PC-3 (cell line): Measurements from ENCODE around the gene ZCCHC8. TPM values are rescaled to one million over a fixed set of nuclear protein-coding genes. Genes with fewer than 3 reads are reported as not detected.

Experiments
- ATAC-seq: fragments of 200-7000 bp; cut with Tn5 transposase; 2 replicates; pipeline ENCODE4 v1.9.1; 2020; ENCODE audit warnings: mild to moderate bottlenecking, moderate library complexity
- BruUV-seq: library from RNA; stranded (reverse); fragments of 400-500 nt; replicated peaks from 2 replicates; lab custom pipeline; 2021; lab: Mats Ljungman, UMichigan
- CTCF ChIA-PET: fragments of 300-600 bp; sonication (Branson Sonifier 250); formaldehyde crosslinking; loops from one replicate; lab custom pipeline; 2022; ENCODE audit warnings: antibody characterized with exemption; lab: Charles Lee
- POLR2A ChIA-PET: fragments of 300-600 bp; sonication (Branson Sonifier 250); formaldehyde crosslinking; loops from one replicate; lab custom pipeline; 2022; ENCODE audit warnings: antibody characterized with exemption; ENCODE audit not compliant: unreplicated experiment; lab: Charles Lee
- DNase-seq: peaks from one replicate; pipeline ENCODE4 v3.0.0-alpha.2; 2015
- H2AFZ ChIP-seq: fragments of 300-600 bp; sonication (generic); 2 replicates; pipeline ENCODE4 v1.6.0; 2016; ENCODE audit warnings: antibody characterized with exemption, low read length
- H3F3A ChIP-seq: fragments of 300-600 bp; sonication (generic); one replicate; pipeline ENCODE4 v1.6.0; 2017; ENCODE audit warnings: antibody characterized with exemption, low read length, control low read depth, mild to moderate bottlenecking; ENCODE audit not compliant: unreplicated experiment
- H3K27ac ChIP-seq: fragments of 300-600 bp; sonication (generic); 2 replicates; pipeline ENCODE4 v1.5.1; 2016; ENCODE audit warnings: mild to moderate bottlenecking, low read length
- H3K27me3 ChIP-seq: fragments of 300-600 bp; sonication (generic); 2 replicates; pipeline ENCODE4 v1.6.1; 2016; ENCODE audit warnings: low read length, mixed read lengths
- H3K36me3 ChIP-seq: fragments of 300-600 bp; sonication (generic); 2 replicates; pipeline ENCODE4 v1.6.1; 2016; ENCODE audit warnings: low read depth, mixed run types, low read length, mixed read lengths
- H3K4me1 ChIP-seq: fragments of 300-600 bp; sonication (generic); 2 replicates; pipeline ENCODE4 v1.5.1; 2016; ENCODE audit warnings: low read length; ENCODE audit not compliant: insufficient read depth
- H3K4me2 ChIP-seq: fragments of 300-600 bp; sonication (generic); 2 replicates; pipeline ENCODE4 v1.6.0; 2016; ENCODE audit warnings: low read length
- H3K4me3 ChIP-seq: fragments of 300-600 bp; sonication (generic); 2 replicates; pipeline ENCODE4 v1.5.1; 2016; ENCODE audit warnings: mild to moderate bottlenecking, low read length, mixed read lengths
- H3K79me2 ChIP-seq: fragments of 300-600 bp; sonication (generic); 2 replicates; pipeline ENCODE4 v1.6.1; 2017; ENCODE audit warnings: low read length, mixed read lengths
- H3K9ac ChIP-seq: fragments of 300-600 bp; sonication (generic); 2 replicates; pipeline ENCODE4 v1.6.0; 2016; ENCODE audit warnings: mild to moderate bottlenecking, low read length
- H3K9me2 ChIP-seq: fragments of 300-600 bp; sonication (generic); replicated peaks from 2 replicates; pipeline ENCODE4 v1.6.1; 2016; ENCODE audit warnings: mixed run types, low read length, mixed read lengths
- H3K9me3 ChIP-seq: fragments of 300-600 bp; sonication (generic); 2 replicates; pipeline ENCODE4 v1.6.1; 2016; ENCODE audit warnings: low read length, mixed read lengths
- H4K20me1 ChIP-seq: fragments of 300-600 bp; sonication (generic); 2 replicates; pipeline ENCODE4 v1.6.1; 2016; ENCODE audit warnings: low read length, mixed read lengths
- CTCF ChIP-seq: fragments of 300-600 bp; sonication (generic); conservative IDR thresholded peaks from 2 replicates; pipeline ENCODE4 v1.5.1; 2017; ENCODE audit warnings: antibody characterized with exemption, low read depth, mild to moderate bottlenecking, low read length
- EZH2 ChIP-seq: fragments of 300-600 bp; sonication (generic); IDR thresholded peaks from one replicate; pipeline ENCODE4 v1.6.1; 2017; ENCODE audit warnings: antibody characterized with exemption, mild to moderate bottlenecking, low read length; ENCODE audit not compliant: unreplicated experiment
- EZH2phosphoT487 ChIP-seq: fragments of 300-600 bp; sonication (generic); IDR thresholded peaks from 2 replicates; pipeline ENCODE4 v1.6.1; 2018; ENCODE audit warnings: mild to moderate bottlenecking, antibody characterized with exemption, low read length, borderline replicate concordance
- intact Hi-C: fragments of 100-400 bp; cut with micrococcal nuclease; formaldehyde crosslinking; loops from 2 replicates; pipeline ENCODE4 v1.9.0; 2023
- total RNA-seq: library from RNA; depleted of rRNA; stranded (reverse); fragments of >200 nt; gene quantifications from 2 replicates; pipeline ENCODE4 v1.2.3, GENCODE V29; 2014

ZCCHC8 gene
- total RNA-seq, 1 experiment from 2014 or later, result 14.4 TPM

GRCh38 chr12:122474324-122474716, 26.4 kb downstream of the ZCCHC8 start:
- Histone ChIP-seq H3K9me3 (no peaks in the 10 kb centered on the region), H3K9me2 (no peaks in the 10 kb centered on the region), H4K20me1 (no peaks in the 10 kb centered on the region), H2AFZ (no peak overlapping the region), H3K36me3 (peaks cover 52% of the 10 kb centered on the region), H3K4me3 (no peak overlapping the region), H3K27ac (no peak overlapping the region), H3K4me2 (no peak overlapping the region), H3F3A (peaks cover 3% of the 10 kb centered on the region), H3K27me3 (no peaks in the 10 kb centered on the region), H3K79me2 (no peaks in the 10 kb centered on the region), H3K9ac (no peak overlapping the region), H3K4me1 (no peaks in the 10 kb centered on the region)
- ATAC-seq (no peak), DNase-seq (no peak)
- ChIA-PET CTCF (no interaction called here), POLR2A (no interaction called here)
- intact Hi-C loops, result no loop called here
- TF ChIP-seq EZH2phosphoT487 (no peak), CTCF (no peak), EZH2 (no peak)
- no TSS peak for BruUV-seq

GRCh38 chr12:122473543-122474323, 27.0 kb downstream of the ZCCHC8 start:
- Histone ChIP-seq H3F3A (peaks cover 3% of the 10 kb centered on the region), H4K20me1 (no peaks in the 10 kb centered on the region), H2AFZ (no peak overlapping the region), H3K27ac (no peak overlapping the region), H3K79me2 (no peaks in the 10 kb centered on the region), H3K4me2 (no peak overlapping the region), H3K4me3 (no peak overlapping the region), H3K9ac (no peak overlapping the region), H3K9me3 (no peaks in the 10 kb centered on the region), H3K27me3 (no peaks in the 10 kb centered on the region), H3K9me2 (no peaks in the 10 kb centered on the region), H3K36me3 (peaks cover 48% of the 10 kb centered on the region), H3K4me1 (no peaks in the 10 kb centered on the region)
- ChIA-PET CTCF (no interaction called here), POLR2A (no interaction called here)
- DNase-seq (no peak), ATAC-seq (peak; percentile 30; the same call in 1 of the 2 replicates)
- intact Hi-C loops, result no loop called here
- BruUV-seq, result no TSS peak
- TF ChIP-seq EZH2, result no peak
- no peak for TF ChIP-seq EZH2phosphoT487
- TF ChIP-seq CTCF, result no peak
